Activated CD4-positive, alpha-beta T cell treated with anti-CD3 and anti-CD28 coated beads for 24 hours (primary cell): ENCODE results near the gene C2orf81.
"Not testable (repeated sequence)": the region's sequence is repeated elsewhere in the genome, so short reads cannot be mapped to it uniquely, and the experiment has no call there.

ENCODE experiments used
- DNase-seq, 2 donors: peaks; one replicate each; pipeline ENCODE4 v3.0.0-alpha.2; 2020; ENCODE audit warnings: low read depth in 2 of 2

C2orf81 gene

GRCh38 chr2:74423231-74424095, 2.0 kb upstream of the C2orf81 start:
- no peak for DNase-seq

GRCh38 chr2:74420443-74421103, 846 bp downstream of the C2orf81 start:
- not testable (repeated sequence) for DNase-seq

- DNase-seq, result no peak
These were observed 1.4 kb downstream of the C2orf81 start for GRCh38 chr2:74420006-74420405.

- no peak for DNase-seq
These were observed 2.1 kb downstream of the C2orf81 start for GRCh38 chr2:74419345-74419744.

GRCh38 chr2:74418312-74418711, 3.1 kb downstream of the C2orf81 start:
- DNase-seq, result no peak

GRCh38 chr2:74417763-74418162, 3.7 kb downstream of the C2orf81 start:
- DNase-seq, result no peak

- no peak for DNase-seq
These were observed 4.2 kb downstream of the C2orf81 start for GRCh38 chr2:74417197-74417596.

- no peak for DNase-seq
These were observed 4.6 kb downstream of the C2orf81 start for GRCh38 chr2:74416778-74417177.

- DNase-seq, result no peak
These were observed 5.5 kb downstream of the C2orf81 start for GRCh38 chr2:74415762-74416395.

GRCh38 chr2:74414881-74415761, 6.3 kb downstream of the C2orf81 start:
- DNase-seq, result no peak

- no peak for DNase-seq
These were observed 7.0 kb downstream of the C2orf81 start for GRCh38 chr2:74414441-74414840.

GRCh38 chr2:74413001-74413698, 8.3 kb downstream of the C2orf81 start:
- no peak for DNase-seq

GRCh38 chr2:74407682-74408081, 13.7 kb downstream of the C2orf81 start:
- no peak for DNase-seq

GRCh38 chr2:74406035-74406434, 15.4 kb downstream of the C2orf81 start:
- no peak for DNase-seq

- DNase-seq, result no peak
These were observed 19.5 kb downstream of the C2orf81 start for GRCh38 chr2:74401891-74402290.

- DNase-seq, result no peak
These were observed 21.6 kb downstream of the C2orf81 start for GRCh38 chr2:74399785-74400184.

- no peak for DNase-seq
These were observed 25.3 kb downstream of the C2orf81 start for GRCh38 chr2:74396149-74396548.

- DNase-seq, result no peak
These were observed 27.9 kb downstream of the C2orf81 start for GRCh38 chr2:74393525-74393924.

GRCh38 chr2:74392449-74392743, 29.0 kb downstream of the C2orf81 start:
- DNase-seq, result no peak

GRCh38 chr2:74391580-74392448, 29.6 kb downstream of the C2orf81 start:
- peak; percentile 92 to 94 for DNase-seq
